ENCODE measurements around the gene DIP2C.
"Not testable (repeated sequence)": the region's sequence is repeated elsewhere in the genome, so short reads cannot be mapped to it uniquely, and the experiment has no call there.

Gene DIP2C

DNA sequence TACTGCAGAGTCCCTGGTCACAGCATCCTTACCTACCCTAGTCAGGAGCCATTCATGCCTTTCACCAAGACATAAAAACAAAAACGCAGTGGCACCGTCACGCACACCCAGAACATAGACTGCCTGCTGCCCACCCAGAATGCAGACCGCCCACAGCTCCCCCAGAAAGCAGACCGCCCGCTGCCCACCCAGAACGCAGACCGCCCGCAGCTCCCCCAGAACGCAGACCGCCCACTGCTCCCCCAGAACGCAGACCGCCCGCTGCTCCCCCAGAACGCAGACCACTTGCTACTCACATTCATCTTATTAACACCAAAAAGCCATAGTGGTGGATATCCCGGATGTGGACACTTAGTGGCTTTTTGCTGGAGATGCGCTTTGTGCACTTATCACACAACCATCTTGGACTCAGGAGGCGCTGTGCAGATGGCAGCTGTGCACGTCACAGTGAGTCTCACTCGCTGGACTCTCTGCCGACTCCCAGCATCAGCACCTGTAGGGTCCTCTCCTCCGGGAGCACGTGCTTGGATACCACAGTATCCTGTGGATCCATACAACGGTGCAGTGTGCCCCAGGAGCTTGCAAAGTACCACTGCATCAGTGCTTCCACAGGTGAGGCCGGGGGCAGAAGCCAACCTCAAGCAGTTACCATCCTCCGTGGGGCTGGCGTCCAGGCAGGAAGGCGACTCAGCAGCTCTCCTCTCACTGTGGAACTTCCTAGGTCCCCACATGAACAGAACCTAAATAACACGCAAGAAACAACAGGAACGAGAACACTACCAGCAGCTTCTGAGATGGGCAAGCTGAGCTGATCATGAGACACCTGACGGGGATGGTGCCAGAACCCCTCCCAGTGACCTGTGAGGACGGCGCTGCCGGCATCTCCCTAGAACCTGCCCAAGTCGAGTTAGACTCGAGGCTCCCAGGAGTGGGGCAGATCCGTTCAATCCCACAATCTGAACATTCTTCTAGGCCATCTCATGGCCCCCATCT lies 161.0 kb downstream of the DIP2C start:
- no peak for DNase-seq

DNA sequence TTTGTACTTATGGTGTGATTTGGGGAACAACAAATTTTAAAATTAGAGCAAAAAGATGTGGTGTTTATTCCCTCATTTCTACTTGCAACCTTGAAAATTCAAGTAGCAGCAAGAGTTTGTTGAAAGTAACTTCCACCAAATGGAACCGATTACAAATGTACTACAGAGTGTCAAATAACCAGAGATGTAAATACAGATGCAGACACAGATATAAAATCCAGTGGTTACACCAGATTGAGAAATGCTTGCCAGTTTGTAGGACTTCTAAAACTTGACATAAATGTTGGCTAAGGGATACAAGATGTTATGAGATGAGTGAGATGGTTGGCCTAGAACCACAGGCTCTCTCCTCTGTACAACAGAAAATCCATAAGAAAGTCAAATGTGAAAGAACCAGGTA lies 162.1 kb downstream of the DIP2C start:
- DNase-seq = no peak

DNA sequence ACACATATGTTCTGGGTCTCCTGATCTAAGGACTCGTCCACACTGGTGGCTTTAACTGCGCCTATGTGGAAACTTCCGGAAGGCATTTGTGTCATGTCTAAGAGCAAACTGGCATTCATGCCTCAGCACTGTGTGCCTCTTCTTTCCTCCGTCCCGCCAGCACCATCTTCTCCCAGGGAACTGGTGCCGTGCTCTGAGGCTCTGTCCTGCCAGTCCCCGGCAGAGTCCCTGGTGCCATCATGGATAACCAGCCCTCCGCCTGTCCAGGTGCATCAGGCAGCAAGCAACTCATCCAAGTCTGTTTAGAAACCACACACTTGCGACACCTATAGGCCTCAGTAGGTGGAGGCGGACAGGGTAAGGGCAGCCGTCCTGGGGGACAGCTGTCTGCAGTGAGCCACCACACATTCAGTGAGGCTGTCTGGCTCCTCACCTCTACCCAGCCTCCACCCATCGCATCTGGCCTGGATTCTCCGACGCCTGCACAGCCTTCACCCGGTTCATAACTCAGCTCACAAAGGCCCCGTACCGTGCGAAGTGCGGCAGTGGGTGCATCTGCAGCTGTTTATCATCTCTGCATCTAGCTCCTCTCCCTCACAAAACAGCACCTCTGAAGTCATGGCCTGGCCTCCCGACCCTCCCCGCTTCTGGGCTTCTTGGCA lies 162.7 kb downstream of the DIP2C start:
- no peak for DNase-seq

DNA sequence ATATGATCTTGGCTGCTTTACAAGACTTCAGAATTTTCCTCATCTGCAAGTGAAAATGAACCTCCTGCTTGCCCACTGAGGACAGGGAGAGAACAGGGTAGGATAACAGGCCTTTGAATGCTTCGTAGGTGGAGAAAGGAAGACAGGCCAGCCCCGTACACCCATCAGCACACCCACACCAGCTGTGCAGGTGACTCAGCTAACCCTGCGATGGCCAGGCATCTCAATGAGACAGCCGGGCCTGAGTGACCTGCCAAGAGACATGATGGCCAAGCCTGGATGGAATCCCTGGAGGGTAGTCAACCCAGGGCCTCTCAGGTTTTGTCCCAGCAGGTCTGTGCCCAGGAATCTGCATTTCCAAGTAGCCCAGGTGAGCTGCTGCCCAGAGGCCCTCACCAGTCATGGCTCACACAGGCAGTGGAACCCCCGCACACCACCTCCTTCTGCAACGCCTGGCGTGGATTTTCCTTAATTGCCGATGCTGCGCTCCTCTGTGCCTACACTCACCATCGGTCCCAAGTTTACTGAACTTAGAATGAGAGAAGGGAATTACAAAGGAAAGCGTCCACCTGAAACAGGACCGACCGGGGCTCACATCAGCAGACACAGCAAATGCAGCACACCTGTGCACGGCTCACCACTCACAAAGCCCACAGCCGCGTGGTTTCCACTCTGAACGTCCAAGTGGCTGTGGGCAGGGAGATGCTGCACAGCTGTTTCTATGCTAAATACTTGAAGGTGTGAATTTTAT lies 163.7 kb downstream of the DIP2C start:
- DNase-seq = no peak

DNA sequence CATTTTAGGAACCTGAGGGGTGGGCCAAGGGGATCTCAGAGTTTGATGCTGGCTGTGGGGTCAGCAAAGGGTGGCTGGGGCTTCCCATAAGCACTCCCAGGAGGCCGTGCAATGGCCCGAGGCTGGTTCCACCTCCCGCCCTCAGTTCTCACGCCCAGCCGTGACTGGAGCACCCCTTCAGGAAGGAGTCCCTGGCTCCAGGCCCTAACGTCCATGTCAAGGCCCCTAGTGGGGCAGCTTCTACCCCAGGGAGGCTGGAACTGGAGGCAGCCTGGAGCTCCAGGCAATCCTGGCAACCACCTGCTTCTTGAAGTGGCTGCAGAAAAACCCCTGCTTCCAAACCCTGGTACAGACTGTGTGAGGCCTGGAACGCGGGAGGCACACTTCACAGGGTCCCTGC lies 165.5 kb downstream of the DIP2C start:
- no peak for DNase-seq

DNA sequence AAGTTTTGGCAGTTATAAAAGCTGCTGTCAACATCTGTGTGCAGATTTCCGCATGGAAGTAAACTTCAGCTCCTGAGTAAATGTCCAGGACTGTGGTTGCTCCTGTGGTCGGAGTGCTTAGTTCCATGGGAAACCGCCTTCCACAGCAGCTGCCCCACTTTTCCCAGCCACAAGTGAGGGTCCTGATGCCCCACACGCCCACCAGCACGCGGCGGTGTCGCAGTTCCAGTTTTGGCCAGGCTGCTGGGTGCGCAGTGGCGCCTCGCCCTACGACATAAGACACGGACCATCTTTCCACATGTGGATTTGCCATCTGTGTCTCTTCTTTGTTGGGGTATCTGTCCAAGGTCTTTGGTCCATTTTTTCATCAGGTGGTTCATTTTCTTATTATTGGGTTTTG lies 167.1 kb downstream of the DIP2C start:
- DNase-seq = no peak

DNA sequence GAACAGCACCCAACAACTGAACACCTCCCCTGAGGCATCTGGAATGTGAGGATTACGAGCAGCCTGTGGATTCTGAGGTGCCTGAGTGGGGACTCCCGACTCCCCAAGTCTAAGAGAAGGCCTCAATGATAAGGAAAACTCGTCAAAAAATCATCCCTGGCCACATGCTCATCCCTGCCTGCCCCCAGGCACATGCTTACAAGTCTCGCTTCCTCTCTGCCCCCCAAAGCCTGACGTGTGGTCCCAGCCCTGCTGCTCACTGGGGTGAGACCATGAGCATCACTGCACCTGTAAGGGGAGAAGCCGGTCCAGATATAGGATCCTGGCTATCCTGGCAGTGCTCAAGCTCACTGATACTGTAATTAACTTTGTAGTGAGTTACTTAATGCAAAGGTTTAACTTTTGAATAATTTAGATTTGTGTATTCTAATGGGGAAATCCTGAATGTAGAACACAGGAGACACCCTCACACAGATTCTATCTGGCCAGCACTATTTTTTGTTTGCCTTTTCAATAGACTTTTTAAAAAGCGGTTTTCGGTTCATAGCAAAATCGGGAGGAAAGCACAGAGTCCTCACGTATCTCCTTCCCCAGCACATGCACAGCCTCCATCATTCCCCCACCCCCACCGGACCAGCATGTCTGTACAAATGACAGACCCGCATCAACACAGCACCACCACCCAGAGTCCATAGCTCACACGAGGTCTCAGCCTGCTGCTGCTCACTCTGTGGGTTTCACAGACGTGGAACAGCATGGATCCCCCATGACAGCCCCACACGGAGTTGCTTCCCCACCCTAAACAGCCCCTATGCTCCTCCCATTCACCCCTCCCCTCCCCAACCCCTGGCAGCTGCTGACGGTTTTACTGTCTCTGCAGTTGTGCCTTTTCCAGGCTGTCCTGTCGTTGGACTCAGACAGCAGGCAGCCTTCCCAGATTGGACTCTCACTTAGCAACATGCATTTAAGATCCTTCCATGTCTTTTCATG lies 167.9 kb downstream of the DIP2C start:
- DNase-seq = peak in 1 of 2 experiments; percentile 27

DNA sequence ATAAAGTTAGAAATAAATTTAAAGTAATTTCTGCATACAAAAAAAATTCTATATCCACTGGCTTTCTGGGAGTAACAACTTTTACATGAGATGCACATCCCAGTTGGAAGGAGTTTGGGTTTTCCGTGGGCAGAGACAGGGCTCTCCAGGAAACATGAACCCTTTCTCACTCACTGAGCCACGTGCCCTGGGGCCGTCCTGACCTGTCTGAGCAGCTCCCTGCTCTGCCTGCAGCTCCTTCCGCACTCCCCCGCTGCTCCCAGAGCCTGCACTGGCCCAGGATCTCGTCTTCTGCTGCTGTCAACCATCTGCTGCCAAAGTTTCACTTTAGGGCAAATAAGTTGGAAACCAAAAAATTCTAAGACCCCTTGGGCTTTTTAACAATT lies 169.1 kb downstream of the DIP2C start:
- peak in 1 of 2 experiments; percentile 52 for DNase-seq

DNA sequence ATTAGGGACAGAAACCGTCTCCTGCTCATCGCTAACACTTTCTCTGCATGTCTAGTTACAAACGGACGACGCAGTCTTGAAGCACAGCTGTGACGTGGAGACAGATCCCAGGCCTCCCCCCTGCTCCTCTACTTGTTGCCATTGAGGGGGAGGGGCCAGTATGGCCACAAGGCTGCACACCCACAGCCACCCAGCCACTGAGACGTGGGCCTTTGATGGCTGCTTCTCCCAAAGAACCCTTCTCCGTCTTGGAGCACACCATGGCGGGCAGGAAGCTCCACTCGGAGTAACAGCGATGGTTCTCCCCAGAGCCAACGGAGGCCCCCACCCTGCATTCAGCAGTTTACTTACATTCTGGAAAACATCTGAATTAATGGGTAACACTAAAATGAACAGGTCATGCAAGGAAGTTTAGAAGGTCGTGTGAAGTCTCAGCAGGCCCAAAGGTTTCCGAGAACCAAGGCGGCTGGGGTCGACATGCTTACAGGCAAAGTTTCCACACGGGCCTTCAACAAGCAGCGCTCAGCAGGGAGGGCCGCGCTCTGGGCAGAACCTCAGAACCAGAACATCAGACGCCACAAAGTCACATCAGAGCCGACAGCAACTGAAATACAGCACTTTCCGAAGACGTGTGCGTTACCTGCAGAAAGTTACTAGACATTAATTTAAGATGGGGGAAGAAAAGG lies 169.6 kb downstream of the DIP2C start:
- peak in 1 of 2 experiments; percentile 3 for DNase-seq

DNA sequence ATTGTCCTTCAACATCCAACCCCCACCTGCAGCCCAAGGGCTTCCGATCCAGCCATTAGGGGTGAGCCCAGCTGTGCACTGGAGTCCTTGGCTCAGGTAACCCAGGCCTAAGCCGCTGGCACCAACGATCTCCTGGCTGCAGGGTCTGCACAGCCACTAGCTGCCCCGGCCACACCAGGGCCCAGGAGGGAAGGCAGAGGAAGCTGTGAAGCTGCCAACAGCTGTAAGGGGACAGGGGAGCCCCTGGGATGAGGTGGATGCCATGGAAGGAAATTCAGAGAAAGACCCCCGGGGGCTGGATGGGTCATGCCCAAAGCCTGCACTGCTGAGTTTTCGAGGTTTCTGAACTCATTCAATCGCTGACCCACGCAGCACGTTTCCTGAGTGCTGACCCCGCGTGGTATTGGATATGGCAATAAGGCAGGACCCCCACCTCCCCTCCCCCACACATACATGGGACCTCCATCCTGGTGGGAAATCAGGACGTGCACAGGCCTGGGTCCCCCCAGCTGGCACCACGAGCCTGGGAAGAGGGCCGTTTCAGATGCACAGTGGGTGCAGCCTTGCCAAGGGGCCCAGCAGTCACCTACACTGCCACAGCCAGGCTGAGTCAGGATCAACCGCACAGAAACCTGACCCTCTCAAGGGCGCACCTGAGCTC lies 170.3 kb downstream of the DIP2C start:
- DNase-seq = peak in 1 of 2 experiments; percentile 64

DNA sequence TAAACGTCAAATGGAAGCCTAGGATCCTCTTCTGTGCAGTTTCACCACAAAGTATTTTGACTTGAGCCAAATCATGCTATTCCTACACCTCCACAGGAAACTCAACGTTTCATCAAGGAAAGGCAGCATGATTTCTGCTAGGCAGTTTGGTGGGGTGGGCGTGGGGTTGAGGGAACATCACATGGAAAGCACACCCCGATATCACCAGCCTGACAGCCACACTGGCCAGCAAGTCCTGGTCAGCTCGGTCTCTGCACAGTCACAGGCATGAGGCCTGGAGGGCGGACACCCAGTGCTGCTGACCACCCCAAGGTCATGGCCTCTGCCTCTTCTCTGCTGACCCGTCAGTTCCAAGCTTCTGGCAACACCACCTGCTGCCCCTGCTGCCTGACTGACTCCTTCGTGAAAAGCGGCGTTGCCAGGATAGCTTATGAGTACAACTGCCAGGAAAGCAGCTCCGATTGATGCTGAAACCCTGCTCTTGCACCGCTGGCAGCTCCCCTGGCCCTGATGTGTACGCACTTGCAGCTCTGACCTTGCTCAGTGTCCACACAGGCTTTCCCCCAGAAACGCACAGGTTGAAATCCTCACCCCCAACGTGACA lies 171.5 kb downstream of the DIP2C start:
- no peak for DNase-seq

DNA sequence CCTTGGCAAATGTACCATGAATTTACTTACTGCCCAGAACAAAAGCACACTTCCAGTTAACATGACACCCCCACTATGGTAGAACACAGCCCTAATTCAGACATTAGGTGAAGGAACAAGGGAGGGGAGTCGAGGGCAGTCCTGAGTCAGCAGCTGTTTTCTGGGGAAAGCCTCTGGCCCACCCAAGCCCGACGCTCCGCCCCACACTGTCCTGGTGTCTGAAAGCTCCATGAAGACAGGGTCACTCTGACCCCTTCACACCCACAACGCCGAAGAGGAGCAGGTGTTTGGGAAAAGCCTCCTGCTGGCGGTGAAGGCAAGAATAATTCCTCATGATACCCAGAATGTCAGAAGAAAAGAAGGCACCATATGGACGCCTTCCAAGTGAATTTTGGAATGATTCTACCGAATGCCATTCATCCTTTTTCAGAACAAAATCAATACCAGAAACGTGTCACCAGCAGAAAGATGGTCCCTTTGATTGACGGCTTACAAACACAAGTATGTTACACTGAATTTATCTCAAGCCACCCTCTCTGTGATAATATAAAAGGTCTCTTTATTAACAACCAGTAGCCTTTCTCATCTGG lies 172.1 kb downstream of the DIP2C start:
- DNase-seq = no peak

DNA sequence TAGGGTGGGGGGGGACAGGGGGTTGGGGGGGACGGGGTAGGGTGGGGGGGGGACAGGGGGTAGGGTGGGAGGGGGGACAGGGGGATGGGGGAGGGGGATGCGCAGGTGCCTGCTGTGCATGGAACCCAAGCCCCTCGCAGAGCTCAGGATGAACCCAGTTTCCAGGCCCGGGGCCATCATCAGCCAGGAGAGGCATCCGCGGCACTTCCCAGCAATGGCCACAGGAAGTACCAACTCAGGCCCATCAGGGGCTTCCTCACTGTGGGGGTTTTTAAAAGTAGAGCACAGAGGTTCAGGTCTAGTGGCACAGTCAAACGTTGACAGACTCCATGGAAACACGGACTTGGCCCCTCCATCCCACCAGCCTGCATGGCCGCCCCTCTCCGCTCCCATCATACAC lies 172.7 kb downstream of the DIP2C start:
- DNase-seq = no peak

DNA sequence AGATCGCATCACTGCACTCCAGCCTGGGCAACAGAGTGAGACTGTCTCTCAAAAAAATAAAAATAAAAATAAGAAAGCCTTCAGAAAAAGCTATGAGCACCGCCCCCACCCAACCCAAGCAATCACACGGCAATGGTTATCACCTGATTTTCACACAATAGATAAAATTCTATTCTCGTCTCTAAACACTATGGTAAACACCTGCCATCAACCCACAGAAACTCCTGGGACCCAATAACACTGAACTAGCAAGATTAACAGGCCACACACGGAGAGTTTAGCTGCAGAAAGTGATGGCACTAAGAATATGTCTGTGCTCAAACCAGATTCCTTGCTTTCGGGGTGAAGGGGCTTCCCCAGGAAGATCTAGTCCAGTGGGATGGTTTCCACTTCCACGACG lies 173.8 kb downstream of the DIP2C start:
- no peak for DNase-seq

DNA sequence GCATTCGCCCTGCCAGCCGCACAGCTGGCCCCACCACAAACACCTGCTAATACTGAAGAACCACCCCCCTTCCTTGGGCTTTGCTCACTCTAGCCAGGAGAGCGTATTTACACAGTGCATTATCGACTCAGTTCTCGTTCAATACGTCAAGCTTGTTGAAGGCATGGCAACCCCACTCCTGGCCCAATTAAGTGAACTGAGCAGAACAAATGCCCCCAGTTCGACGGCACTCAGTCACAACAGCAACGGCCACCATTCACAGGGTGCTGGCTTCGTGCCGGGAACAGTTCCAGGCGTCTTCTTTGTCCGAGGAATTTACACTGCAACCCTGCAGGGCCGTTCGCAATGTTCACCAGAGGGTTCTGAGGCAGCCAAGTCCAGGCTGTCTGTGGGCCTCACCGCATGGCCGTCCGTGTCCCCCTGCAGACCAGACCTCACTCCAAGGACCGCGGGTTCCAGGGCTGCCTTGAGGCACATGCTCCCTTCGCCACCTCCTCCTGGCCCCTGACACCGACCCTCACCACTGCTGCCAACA lies 175.3 kb downstream of the DIP2C start:
- DNase-seq = peak in 1 of 2 experiments; percentile 21

DNA sequence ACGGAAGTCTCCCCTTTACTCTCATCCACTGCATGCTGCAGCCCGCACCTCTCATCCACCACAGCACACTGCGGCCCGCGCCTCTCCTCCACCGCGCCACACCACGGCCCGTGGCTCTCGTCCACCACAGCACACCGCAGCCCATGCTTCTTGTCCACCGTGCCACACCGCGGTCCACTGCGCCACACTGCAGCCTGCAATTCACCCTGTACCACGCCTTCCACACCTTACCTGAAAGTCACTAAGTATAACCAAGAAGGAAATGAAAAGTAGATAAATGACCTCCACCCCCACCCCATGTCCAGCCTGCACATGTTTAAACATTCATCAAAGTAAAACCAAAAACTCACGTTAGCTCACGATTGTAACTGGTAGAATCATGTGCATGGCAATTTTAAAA lies 176.1 kb downstream of the DIP2C start:
- DNase-seq = no peak

DNA sequence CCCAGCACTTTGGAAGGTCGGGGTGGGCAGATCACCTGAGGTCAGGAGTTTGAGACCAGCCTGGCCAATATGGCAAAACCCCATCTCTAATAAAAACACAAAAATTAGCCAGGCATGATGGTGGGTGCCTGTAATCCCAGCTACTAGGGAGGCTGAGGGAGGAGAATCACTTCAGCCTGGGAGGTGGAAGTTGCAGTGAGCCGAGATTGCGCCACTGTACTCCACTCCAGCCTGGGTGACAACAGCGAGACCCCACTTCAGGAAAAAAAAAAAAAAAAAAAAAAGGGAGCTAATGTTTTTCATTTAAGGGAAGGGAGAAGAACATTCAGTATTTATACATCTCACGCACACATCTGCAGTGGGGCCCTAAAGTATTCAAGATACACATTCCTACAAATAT lies 176.8 kb downstream of the DIP2C start:
- DNase-seq = not testable (repeated sequence)

DNA sequence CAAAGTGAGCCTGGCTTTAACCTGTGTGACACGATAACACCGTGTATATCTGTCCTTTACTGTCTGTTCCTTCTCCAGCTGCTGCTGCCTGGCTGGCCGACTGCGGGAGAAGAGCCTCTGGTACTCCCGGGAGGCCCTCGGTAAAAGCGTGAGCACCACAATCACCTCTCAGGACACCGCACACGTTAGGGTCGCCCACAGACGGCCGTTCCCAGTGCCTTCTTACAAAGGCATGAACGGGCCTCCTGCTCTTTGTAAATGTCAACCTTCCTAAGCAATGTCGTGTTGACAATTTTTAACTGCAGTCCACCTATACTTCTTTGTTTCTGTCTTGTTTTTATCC lies 177.6 kb downstream of the DIP2C start:
- no peak for DNase-seq

DNA sequence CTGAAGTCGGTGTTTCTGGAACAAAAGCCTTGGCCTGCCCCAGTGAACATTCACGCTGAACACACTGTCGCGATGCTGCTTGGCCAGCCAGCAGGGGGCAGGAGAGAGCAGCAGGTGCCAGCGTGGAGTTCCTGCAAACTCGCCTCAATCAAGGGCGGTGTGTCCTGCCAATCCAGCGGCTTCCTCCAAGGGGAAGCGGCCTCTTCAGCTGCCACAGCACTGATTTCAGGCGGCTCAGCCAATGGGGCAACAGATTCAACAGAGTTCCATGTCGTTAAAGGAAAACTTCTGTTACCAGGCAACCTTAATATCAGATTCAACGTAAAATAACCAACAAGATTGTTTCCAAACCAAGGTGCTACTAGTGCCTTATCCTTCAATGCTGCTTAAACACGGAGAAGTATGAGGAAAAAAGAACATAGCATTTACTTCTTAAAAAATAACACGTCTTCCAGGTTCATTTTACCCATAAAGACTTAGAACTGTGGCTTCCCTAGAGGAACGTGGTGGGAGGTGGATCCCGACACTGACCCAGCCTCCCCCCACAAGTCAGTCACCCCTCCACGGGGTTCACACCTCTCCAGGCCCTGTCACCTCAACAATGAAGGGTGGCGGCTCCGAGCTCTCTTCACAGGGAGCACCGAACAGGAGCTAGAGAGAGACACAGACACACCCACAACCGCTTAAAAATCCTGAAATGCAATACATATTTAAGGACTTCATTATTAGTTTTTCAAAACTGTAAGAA lies 178.2 kb downstream of the DIP2C start:
- DNase-seq = peak; percentile 63 to 88
